ENCODE results near the gene STK32C.

GRCh38 chr10:132258423-132258822 lies 49.3 kb downstream of the STK32C start:
- no peak for TF ChIP-seq CTCF (IDR thresholded peaks at IDR 0.05)
- TF ChIP-seq EZH2 (IDR thresholded peaks at IDR 0.05; ENCODE audit: borderline replicate concordance, insufficient read depth, low read depth, low read length, poor library complexity, severe bottlenecking) = no peak

Data from B cell (primary cell).